AG08395 (cell line): ENCODE data around the gene CILP.
"Not testable (repeated sequence)": the region's sequence is repeated elsewhere in the genome, so short reads cannot be mapped to it uniquely, and the experiment has no call there.

Experiments used
- DNase-seq: peaks from one replicate; pipeline ENCODE4 v3.0.0; 2012; ENCODE audit warnings: mixed read lengths, low spot score

The CILP gene

DNA sequence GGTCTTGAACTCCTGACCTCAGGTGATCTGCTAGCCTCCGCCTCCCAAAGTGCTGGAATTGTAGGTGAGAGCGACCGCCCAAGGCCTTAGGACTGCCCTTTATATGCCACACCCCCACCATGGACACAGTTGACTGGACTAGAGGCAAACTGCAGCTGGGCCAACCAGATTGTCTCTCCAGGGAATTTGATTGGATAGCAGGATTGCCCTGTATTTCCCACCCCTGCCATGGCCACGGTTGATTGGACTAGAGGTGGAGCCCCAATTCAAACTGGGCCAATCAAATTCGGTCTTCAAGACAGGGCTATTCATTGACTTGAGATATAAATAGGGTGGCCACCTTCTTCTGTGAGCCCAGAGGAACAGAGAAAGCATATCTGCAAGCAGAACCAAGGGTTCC is 19.3 kb downstream of the CILP start:
- peak; percentile 30 for DNase-seq

DNA sequence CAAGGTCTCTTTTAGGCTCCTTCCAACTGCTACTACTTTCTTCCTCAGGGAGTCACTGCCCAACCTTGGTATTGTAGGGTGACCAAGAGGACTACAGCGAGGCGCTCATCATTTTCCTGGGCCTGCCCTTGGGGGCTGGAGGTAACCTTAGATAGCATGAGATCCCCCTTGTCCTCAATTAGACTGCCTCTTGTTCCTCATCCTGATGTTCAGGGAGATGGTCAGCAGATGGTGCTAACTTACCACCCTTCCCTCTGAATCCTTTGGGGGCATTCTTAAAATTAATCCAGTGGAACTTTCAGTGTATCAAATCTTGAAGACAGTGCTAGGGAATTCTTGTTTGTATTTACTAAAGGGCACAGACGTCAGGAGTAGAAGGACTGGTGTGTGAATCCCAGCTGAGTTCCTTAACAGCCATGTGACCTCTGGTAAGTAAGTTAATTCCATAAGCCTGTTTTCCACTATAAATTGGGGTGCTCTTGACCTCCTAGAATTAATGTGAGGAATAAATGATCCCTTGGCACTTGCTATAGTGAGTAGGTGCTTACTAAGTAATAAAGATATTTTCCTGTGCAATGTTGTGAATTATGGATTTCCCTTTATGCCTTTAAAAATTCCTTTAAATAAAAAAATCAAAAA is 22.1 kb downstream of the CILP start:
- peak; percentile 67 for DNase-seq

DNA sequence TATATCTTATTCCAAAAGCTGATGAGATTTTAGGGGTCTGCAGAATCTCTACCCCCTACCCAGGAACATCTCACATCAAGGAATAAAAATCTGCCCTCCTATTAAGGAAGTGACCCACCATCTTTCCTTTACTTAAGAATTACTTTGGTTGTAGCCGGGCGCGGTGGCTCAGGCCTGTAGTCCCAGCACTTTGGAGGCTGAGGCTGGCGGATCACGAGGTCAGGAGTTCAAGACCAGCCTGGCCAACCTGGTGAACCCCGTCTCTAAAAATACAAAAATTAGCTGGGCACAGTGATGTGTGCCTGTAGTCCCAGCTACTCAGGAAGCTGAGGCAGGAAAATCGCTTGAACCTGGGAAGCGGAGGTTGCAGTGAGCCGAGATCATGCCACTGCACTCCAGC is 22.8 kb downstream of the CILP start:
- not testable (repeated sequence) for DNase-seq

DNA sequence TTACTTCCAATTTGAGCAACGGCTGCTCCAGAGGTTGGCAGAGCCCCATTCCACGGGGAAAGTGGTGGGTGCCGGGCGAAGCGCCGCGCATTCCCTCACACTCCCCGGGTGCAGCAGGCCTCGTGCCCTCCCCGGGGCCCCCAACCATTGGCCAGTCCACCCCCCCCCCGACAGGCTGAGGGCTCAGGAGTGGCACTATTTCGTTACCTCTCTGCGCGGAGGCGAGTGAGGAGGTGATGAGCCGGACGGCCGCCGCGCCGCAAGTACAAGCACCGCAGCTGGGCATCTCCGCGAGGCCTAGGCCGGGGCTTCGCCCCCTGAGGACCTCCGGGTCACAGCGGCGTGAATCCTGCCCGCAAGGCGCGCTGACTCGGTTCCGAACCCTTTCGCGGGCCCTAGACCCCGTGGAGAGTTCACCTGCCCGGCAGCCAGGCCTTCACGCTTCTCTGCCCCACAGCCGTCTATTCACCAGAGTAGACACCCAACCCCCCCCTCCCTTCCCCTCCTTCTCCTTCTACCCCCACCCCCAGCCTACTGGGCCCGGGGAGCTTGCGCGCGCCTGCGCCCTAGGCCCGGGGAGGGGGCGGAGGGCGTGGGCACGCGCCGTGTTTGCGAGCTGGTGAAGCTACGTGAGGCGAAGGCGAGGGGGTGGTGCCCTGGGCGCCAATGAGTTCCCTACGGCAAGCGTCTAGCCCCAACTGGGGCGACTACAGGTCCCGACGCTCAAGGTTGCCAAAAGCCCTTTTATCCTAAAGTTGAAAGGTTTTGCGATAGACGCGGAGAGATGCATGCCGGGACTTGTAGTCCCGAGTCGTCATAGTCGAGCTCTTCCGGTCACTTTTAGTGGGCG is 26.2 kb downstream of the CILP start, which contains the start of gene CLPX:
CLPX (minus strand) TSS at position 475 of the 850 bp plus-strand sequence; CDS start at position 286, 189 bp downstream.
- peak; percentile 97 for DNase-seq

DNA sequence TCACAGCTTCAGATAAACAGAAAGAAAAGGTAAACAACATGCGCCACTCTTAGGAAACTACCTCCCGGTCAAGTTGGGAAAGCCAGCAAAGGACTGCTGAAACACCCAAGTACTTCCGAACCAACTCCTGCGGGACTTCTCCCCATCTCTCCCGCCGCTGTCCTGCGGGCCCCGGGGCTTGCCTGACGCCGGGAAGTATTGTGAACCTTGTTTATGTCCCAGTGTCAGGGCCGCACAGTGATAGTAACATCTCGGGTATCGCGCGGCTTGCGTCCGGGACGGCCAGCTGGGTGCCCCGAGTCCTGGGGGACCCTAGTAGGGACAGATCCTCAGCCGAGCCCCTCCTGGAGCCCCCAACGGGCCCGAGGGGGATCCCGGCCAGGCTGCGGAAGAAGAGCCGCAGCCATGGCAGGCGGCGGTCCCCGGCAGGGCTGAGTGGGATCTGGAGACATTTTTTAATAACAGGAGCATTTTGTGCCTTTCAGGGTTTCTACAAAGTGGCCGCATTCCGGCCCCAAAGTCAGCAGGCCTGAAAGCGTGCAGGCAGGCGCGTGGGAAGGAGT is 26.9 kb downstream of the CILP start:
- DNase-seq: peak; percentile 52

DNA sequence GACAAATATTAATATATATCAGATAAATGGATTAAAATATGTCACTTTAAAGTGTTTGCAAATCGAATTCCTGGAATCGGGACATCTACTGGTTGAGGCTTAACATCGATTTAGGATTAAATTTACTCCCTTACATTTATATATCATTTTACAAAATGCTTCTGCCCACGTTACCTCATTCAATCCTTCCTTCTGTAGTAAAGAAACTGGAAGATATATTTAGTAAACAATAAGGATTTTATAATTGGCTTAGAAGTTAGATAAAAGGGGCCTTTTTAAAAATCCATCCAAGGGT is 27.5 kb downstream of the CILP start:
- no peak for DNase-seq

DNA sequence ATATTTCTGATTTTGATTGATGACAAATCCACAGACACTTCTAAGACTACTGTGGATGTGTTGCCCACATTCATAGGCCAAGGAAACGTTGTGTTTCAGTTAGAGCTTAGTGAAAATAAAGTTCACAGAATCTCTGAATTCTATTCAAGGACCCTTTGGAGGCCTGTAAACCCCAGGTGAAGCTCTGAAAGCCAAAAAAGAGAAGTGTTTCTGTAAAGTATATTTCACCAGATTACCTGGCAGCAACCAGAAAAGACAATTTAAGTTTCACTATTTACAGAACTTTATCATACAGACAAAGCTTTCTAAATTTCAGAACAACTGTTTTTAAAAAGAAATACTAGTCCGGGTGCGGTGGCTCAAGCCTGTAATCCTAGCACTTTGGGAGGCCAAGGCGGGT is 28.7 kb downstream of the CILP start:
- DNase-seq: no peak

DNA sequence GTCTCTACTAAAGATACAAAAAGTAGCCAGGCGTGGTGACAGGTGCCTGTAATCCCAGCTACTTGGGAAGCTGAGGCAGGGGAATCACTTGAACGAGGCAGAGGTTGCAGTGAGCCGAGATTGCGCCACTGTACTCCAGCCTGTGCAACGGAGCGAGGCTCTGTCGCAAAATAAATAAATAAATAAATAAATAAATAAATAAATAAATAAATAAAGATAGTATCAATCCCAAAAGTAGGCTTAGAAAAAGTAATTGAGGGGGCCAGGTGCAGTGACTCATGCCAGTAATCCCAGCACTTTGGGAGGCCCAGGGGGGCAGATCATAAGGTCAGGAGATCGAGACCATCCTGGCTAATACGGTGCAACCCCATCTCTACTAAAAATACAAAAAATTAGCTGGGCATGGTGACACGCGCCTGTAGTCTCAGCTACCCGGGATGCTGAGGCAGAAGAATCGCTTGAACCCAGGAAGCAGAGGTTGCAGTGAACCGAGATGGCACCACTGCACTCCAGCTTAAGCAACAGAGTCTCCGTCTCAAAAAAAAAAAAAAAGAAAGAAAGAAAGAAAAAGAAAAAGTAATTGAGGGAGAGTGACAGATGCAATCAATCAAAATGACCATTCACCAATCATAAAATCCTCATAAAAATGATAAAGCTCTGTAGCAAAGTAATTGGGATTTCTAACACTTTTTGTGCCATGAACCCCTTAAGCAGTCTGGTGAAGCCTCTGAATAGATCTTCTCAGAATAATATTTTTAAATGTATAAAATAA is 29.5 kb downstream of the CILP start:
- DNase-seq: not testable (repeated sequence)

DNA sequence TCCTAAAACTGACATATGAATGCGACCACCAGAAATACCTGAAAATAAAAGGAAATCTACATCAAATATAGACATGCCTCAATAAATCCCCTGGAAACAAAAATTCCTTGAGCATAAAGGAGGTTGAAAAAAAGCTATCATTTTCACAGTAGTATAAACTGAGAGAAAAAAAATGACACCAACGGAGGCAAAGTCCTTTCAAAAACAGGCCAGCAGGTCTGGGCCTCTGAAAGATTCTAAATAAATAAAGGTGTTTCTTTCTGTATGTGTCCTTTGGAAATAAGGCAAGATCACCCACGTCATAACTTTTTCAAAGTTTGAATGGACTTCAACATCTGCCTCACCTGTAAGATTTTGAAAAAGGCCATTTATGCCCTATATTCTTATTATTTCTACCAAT is 31.1 kb downstream of the CILP start:
- DNase-seq: no peak

DNA sequence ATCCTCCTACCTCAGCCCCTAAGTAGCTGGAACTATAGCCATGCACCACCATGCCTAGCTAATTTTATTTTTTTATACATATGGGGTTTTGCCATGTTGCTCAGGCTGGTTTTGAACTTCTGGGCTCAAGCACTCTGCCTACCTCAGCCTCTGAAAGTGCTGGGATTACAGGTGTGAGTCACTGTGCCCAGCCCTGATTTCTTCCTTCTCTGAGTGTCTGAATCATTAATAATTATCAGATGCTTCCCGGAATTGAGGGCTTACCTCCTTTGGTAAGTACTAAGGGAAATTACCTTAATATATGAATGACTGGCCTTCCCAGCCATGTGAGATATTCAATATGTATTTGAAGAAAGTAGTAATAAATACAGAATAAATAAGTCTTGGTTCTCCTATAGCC is 33.4 kb downstream of the CILP start:
- DNase-seq: no peak

DNA sequence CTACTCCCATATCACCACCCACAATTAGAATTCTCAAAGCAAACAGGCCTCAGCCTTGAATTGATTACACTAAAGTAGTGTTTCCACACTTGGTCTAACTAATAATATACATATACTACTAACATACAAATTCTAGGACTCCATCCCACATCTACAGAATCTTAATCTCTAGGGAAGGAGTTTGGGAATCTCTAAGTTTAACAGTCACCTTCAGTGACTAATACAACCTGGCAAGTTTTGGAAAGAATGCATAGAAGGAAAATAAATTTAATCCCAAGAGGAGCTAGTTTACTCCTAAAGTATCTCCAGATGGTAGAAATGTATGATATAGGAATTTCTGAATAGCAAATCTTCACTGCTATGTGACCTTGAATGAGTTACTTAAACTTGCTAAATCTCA is 35.2 kb downstream of the CILP start:
- no peak for DNase-seq

DNA sequence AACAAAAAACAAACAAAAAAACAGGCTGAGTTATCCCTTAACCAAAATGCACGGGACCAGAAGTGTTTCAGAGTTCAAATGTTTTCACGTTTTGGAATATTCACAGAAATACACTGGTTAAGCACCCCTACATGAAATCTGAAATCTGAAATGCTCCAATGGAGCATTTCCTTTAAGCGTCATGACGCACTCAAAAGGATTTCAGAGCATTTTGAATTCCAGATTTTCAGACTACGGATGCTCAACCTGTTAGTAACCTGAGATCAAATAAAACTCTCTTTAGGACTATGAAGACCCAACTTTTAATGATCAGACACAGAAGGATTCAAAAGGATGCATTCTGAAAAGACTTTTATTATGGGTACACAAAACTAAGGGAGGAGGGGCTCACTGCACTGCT is 35.8 kb downstream of the CILP start:
- no peak for DNase-seq

DNA sequence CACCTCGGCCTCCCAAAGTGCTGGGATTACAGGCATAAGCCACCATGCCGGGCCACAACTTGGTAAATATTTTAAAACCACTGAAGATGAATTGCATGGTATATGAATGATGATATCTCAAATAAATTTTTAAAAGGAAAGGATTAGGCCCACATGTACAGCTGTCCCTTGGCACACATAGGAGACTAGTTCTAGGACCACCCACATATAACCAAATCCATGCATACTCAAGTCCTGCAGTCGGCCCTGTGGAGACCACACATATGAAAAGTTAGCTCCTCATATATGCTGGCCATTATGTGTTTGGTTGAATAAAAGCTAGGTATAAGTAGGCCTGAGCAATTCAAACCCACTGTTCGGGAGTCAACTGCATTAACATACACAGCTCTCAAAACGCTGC is 36.8 kb downstream of the CILP start:
- DNase-seq: no peak

DNA sequence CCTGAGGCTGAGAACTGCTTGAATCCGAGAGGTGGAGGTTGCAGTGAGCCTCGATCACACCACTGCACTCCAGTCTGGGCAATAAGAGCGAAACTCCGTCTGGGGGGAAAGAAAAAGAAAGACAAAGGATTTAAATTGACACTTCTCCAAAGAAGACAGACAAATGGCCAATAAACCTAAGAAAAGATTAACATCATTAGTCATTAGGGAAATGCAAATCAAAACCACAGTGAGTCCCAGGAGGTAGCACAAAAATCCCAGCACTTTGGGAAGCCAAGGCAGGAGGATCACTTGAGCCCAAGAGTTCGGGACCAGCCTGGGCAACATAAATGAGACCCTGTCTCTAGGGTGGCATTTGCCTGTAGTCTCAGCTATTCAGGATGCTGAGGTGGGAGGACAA is 38.7 kb downstream of the CILP start:
- DNase-seq: no peak

DNA sequence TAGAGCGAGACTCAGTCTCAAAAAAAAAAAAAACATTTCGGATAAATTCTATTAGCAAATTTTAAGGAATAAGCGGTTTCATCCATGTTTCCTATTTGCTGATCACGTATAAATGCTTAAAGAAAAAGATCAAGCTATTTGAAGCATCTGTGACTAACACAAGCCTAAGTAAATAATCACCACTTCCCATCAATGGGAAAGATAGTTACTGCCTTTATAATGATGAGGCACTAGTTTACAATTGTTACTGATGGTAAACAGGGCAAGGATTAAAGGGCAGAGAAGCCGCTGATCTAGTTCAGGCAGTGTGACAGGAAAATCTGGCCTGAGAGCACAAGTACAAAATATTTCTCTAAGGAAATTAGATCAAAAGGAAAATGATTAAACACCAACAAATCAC is 39.8 kb downstream of the CILP start:
- no peak for DNase-seq

DNA sequence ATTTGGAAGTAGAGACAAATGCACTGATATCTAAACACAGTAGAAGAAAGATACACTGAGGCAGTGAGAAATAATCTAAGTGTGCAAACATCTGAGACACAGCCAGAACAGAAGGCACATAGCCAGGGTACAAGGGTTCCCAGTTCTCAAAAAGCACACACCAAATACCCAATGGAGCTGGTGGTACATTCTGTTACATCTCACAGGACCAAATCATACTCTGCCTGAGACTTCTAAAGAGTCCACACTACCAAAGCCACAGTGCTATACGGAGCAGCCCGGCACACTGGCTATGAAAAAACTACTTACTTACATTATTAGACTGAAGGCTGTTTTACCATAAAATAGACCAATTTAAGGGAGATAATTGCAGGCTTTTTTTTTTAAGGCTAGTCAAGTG is 45.4 kb downstream of the CILP start:
- no peak for DNase-seq

DNA sequence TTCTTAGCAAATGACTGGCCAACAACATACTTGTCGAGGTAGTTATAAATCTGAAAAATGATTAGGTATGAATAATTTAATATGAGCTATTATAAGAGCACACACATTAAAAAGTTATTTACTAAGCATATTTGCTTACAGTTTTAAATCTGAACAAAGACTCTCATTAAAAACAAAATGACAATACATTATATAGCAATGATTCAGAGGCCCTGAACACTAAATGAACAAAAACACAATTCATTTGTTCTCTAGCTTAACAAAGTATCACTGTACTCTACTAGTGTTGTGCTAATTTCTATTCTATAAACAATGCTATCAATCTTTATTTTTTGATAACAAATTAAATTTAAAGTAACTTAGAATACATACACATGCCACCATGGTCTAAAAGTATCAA is 47.1 kb downstream of the CILP start:
- DNase-seq: no peak

DNA sequence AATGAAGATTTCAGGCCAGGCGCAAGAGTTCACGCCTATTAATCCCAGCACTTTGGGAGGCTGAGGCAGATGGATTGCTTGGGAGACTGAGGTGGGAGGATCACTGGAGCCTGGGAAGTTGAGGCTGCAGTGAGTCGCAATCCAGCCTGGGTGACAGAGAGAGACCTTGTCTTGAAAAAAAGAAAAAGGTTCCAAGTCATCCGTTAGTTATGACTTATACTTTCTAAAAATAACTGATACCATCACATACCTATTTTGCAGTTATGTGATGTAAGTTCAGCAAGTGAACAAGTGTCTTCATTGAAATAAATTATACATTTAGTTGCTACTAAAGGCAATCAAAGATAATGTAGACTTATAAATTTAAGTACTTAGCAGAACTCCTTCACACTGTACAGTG is 48.2 kb downstream of the CILP start:
- DNase-seq: no peak

DNA sequence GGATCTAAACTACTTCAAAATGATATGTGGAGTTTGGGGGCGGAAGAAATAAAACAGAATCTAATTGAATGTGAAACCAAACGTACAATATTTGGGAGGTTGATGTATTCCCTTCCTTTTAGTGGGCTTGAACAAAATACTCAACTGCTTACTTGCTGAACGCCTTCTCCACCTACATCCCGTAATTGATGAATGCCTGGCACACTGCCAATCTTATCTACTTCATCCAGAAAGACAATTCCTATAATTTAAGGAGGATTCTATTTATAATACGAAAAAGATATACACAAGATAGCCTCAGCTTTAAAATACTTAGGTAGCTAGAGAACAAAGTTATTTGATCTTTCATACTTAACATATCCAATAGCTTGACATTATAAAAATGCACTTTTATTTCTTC is 54.6 kb downstream of the CILP start:
- no peak for DNase-seq

DNA sequence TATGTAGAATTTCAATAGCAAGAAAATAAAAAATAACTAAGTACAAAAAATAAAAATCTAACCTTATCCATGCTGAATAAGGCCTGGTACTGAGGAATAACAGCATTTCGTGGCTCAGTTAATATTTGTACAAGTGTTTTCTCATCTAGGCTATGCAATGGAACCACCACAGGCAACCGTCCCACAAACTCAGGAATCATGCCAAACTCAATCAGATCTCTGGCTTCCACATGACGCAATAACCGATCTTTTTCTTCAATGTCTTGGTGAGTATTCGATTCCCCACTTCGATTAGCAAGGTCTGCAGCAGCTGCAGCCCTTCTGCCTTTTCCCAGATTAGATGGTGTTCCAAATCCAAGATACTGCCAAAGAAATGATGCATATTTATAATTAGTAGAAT is 56.6 kb downstream of the CILP start:
- DNase-seq: no peak

DNA sequence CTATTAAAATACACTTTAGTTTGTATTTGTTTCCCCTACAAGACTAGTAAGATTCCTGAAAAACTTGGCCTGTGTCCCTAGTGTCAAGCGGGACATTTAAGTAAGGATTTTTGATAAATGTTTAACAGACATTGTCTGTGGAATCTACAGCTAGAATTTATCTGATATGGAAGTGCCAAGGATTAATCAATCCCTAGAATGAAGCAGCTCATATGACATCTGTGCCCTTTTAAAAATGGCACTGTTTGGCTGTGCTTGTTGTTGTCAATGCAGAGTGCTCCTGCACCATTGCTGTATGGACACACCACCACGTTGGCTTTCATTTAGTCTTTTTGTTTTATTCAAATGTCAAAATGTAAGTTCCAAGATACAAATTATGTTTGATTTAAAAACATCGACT is 63.4 kb downstream of the CILP start:
- DNase-seq: no peak

DNA sequence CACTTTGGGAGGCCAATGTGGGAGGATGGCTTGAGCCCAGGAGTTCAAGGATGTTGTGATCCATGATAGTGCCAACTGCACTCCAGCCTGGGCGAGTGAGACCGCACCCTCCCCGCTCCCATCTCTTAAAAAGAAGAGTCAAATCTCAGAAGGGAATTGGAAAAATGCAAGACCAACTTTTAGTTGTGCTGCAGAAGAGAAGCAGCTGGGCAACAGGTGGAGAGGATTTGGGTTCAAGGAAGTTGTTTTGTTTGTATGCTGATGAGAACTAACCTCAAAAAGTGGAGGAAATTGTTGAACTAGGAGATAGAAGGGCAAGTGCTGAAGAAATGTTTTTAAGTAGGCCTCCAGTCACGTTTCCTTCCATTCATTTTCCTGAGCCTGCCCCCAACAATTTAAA is 64.8 kb downstream of the CILP start:
- DNase-seq: no peak
